Left lung (tissue), 10 donors: ENCODE results near the gene FUT2. TPM values are rescaled to one million over a fixed set of nuclear protein-coding genes. Genes with fewer than 3 reads are reported as not detected.
"Not testable (repeated sequence)": the region's sequence is repeated elsewhere in the genome, so short reads cannot be mapped to it uniquely, and the experiment has no call there.

Experiments
- ATAC-seq: fragments of 200-7000 bp; cut with Tn5 transposase; one replicate; pipeline ENCODE4 v1.9.1; 2020; ENCODE audit warnings: moderate library complexity
- DNase-seq, 4 donors: peaks; one replicate each; pipeline ENCODE4 v3.0.0-alpha.2; 2013 to 2020
- H3K27ac ChIP-seq, 2 donors: fragments of 200-600 bp; sonication (generic) in 1 of 2; one replicate each; pipeline versions ENCODE4 v1.5.0 to v1.8.0; 2020 to 2021
- H3K27me3 ChIP-seq, 2 donors: fragments of 200-600 bp; sonication (generic) in 1 of 2; one replicate each; pipeline versions ENCODE4 v1.5.0 to v1.8.0; 2020 to 2021
- H3K36me3 ChIP-seq, 2 donors: fragments of 200-600 bp; sonication (generic) in 1 of 2; one replicate each; pipeline versions ENCODE4 v1.5.0 to v1.8.0; 2020 to 2021
- H3K4me1 ChIP-seq, 2 donors: fragments of 200-600 bp; one replicate each; pipeline ENCODE4 v1.8.0; 2021
- H3K4me3 ChIP-seq, 2 donors: fragments of 200-600 bp; sonication (generic) in 1 of 2; one replicate each; pipeline versions ENCODE4 v1.5.0 to v1.8.0; 2020 to 2021; ENCODE audit warnings: mild to moderate bottlenecking in 1 of 2
- H3K9me3 ChIP-seq, 2 donors: fragments of 200-600 bp; sonication (generic) in 1 of 2; one replicate each; pipeline versions ENCODE4 v1.5.0 to v1.8.0; 2020 to 2021
- CTCF ChIP-seq, 2 donors: fragments of 200-600 bp; sonication (generic) in 1 of 2; IDR thresholded peaks; one replicate each; pipeline versions ENCODE4 v1.5.0 to v1.8.0; 2021; ENCODE audit warnings: antibody characterized with exemption in 2 of 2
- intact Hi-C, 2 donors: fragments of 100-400 bp; cut with DNase I; formaldehyde crosslinking; loops; one replicate each; pipeline versions ENCODE4 v1.11.2 to v1.14.2; 2022
- polyA plus RNA-seq, 6 donors: library from polyadenylated mRNA; unstranded; fragments of 120-200 nt; gene quantifications; one replicate each; pipeline ENCODE4 v1.2.1, GENCODE V29; 2013; ENCODE audit not compliant: insufficient read length in 6 of 6
- total RNA-seq, 2 donors: library from RNA; stranded (reverse); fragmentation: NEBNext Ultra II Directional; extraction: Animal tissue kit (Norgen Biotek cat#: 25700); gene quantifications; one replicate each; pipeline ENCODE4 v1.2.1, GENCODE V29; 2021
- donor health status: DM: no; HTN: yes; CAD: no.
- donor health status: DM: no; HTN: no; CAD: no.

FUT2 gene
- total and polyA plus RNA-seq, 8 donors = 1.1 to 3.7 (median 2.7) TPM

DNA sequence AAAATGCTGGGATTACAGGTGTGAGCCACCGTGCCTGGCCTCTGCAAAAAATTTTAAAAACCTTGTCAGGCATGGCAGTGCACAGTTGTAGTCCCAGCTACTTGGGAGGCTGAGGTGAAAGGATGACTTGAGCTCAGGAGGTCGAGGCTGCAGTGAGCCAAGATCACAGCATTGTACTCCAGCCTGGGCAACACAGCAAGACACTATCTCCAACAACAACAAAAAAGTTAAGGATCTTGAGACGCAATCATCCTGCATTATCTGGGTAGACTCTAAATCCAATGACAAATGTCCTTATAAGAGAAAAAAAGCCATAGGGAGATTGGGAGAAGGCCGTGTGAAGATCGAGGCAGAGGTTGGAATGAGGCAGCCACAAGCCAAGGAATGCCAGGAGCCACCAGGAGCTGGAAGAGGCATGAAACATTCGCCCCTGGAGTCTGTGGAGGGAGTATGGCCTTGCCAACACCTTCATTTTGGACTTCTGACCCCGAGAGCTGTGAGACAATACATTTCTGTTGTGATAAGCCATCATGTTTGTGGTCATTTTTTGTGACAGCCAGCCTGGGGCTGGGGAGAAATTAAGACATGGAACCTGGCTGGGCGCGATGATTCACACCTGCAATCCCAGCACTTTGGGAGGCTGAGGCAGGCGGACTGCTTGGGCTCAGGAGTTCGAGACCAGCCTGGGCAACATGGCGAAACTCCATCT is 44.6 kb upstream of the FUT2 start:
- intact Hi-C loops = no loop called here
- no peak overlapping the region for H3K27ac ChIP-seq
- no peak overlapping the region for H3K4me3 ChIP-seq
- H3K4me1 ChIP-seq = peaks cover 0 to 9% of the 10 kb centered on the region in 2 donors
- TF ChIP-seq CTCF (IDR thresholded peaks at IDR 0.05) = no peak
- peaks cover 0 to 3% of the 10 kb centered on the region in 2 donors for H3K27me3 ChIP-seq
- no peaks in the 10 kb centered on the region for H3K36me3 ChIP-seq
- ATAC-seq = no peak
- DNase-seq = no peak
- no peaks in the 10 kb centered on the region for H3K9me3 ChIP-seq

GRCh38 chr19:48651683-48652048 is 44.1 kb upstream of the FUT2 start:
- intact Hi-C loops = no loop called here
- Histone ChIP-seq H3K27ac (no peak overlapping the region), H3K4me3 (no peak overlapping the region), H3K9me3 (no peaks in the 10 kb centered on the region), H3K4me1 (peaks cover 0 to 5% of the 10 kb centered on the region in 2 donors), H3K36me3 (no peaks in the 10 kb centered on the region), H3K27me3 (no peaks in the 10 kb centered on the region)
- DNase-seq = no peak
- ATAC-seq = no peak
- TF ChIP-seq CTCF (IDR thresholded peaks at IDR 0.05) = no peak

- ATAC-seq = no peak
- Histone ChIP-seq H3K9me3 (no peaks in the 10 kb centered on the region), H3K4me3 (no peak overlapping the region), H3K4me1 (no peaks in the 10 kb centered on the region), H3K27me3 (no peaks in the 10 kb centered on the region), H3K36me3 (no peaks in the 10 kb centered on the region), H3K27ac (no peak overlapping the region)
- intact Hi-C loops = no loop called here
- no peak for TF ChIP-seq CTCF (IDR thresholded peaks at IDR 0.05)
- DNase-seq = no peak
Observed at GRCh38 chr19:48654299-48655059, 41.3 kb upstream of the FUT2 start.

DNA sequence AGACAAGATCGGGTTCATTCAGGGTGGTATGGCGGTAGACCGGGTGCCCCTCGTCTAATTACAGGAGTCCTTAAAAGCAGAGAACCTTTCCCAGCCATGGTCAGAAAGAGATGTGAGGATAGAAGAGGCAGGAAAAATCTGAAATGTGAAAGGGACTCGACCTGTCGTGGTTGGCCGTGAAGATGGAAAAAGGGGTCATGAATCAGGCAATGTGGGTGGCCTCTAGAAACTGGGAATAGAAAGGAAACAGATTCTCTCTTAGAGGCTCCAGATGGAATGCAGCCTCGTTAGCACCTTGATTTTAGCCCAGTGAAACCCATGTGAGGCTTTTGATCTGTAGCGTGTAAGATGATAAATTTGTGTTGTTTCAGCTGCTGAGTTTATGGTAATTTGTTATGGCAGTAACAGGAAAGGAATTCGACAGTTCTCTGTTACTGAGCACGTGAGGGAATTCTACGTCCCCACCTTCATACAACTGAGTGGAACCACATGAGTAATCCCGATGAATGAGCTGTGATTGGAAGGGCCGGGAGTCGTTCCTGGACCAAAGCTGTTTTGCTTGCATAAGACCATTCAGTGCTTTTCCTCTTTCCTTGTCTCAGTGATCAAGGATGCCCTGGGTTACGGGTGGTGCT is 38.8 kb upstream of the FUT2 start:
- no peak overlapping the region for H3K27ac ChIP-seq
- no peaks in the 10 kb centered on the region for H3K27me3 ChIP-seq
- no peak overlapping the region for H3K4me3 ChIP-seq
- DNase-seq (no peak), ATAC-seq (no peak)
- H3K36me3 ChIP-seq = no peaks in the 10 kb centered on the region
- intact Hi-C loops = no loop called here
- TF ChIP-seq CTCF (IDR thresholded peaks at IDR 0.05) = no peak
- peaks cover 5 to 13% of the 10 kb centered on the region in 2 donors for H3K4me1 ChIP-seq
- H3K9me3 ChIP-seq = no peaks in the 10 kb centered on the region

DNA sequence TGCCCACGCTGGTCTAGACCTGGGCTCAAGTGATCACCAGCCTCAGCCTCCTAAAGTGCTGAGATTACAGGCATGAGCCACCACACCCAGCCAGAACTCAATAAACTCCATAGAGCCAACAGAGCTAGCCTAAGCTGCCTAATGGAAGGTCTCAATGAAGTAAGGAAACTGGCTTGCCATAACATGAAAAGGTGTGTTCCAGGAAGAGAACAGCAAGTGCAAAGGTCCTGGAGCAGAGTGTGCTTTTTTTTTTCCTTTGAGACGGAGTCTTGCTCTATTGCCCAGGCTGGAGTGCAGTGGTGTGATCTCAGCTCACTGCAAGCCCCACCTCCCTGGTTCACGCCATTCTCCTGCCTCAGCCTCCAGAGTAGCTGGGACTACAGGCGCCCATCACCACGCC is 37.9 kb upstream of the FUT2 start:
- peaks cover 5 to 13% of the 10 kb centered on the region in 2 donors for H3K4me1 ChIP-seq
- H3K9me3 ChIP-seq, H3K27ac ChIP-seq, ATAC-seq, H3K4me3 ChIP-seq, H3K36me3 ChIP-seq, DNase-seq, intact Hi-C loops, H3K27me3 ChIP-seq: not testable (repeated sequence)
